ENCODE results near the gene MCUR1. TPM values are rescaled to one million over a fixed set of nuclear protein-coding genes. Genes with fewer than 3 reads are reported as not detected.

MCUR1 gene
- total RNA-seq, 1 experiment from 2014 or later: 35.4 TPM

- Histone ChIP-seq H3K79me1 (ENCODE audit: insufficient read depth, low read depth, low read length, poor library complexity, severe bottlenecking) (no peaks in the 10 kb centered on the region), H3T11ph (ENCODE audit: low read length) (no peak overlapping the region), H3K23ac (ENCODE audit: insufficient read length, low read depth, low read length) (no peak overlapping the region), H2BK20ac (ENCODE audit: low read depth, low read length, poor library complexity, severe bottlenecking) (no peak overlapping the region), H3K9me3 (ENCODE audit: control insufficient read depth, low read depth, low read length) (no peaks in the 10 kb centered on the region), H2AK5ac (ENCODE audit: insufficient read length, low read length) (no peak overlapping the region), H4K20me1 (ENCODE audit: control insufficient read depth, insufficient read depth, insufficient read length) (no peaks in the 10 kb centered on the region), H3K9ac (ENCODE audit: extremely low read depth, insufficient read length, low read length) (no peak overlapping the region), H2BK5ac (ENCODE audit: insufficient read length, low read length) (no peak overlapping the region), H4K8ac (replicated peaks; ENCODE audit: insufficient read length, low read depth, low read length) (no peak overlapping the region), H4K91ac (ENCODE audit: insufficient read length, low read depth, low read length) (no peak overlapping the region), H3K27ac (ENCODE audit: insufficient read length, low read depth, low read length) (no peak overlapping the region), H3K79me2 (ENCODE audit: insufficient read depth, low read length) (no peaks in the 10 kb centered on the region), H3K18ac (ENCODE audit: insufficient read length, low read depth, low read length) (no peak overlapping the region), H3K56ac (ENCODE audit: insufficient read length, low read depth, low read length) (no peak overlapping the region), H3K4me1 (ENCODE audit: insufficient read depth, low read length) (no peaks in the 10 kb centered on the region), H2BK15ac (ENCODE audit: low read depth, low read length) (no peak overlapping the region), H2BK120ac (ENCODE audit: low read depth, low read length, poor library complexity, severe bottlenecking) (no peak overlapping the region), H2BK12ac (ENCODE audit: insufficient read length, low read depth, low read length) (no peak overlapping the region), H3K14ac (ENCODE audit: insufficient read depth, low read length) (no peak overlapping the region), H3K27me3 (ENCODE audit: insufficient read depth, low read length) (no peaks in the 10 kb centered on the region), H4K5ac (ENCODE audit: insufficient read length, low read depth, low read length) (no peak overlapping the region), H2AFZ (ENCODE audit: low read length) (no peak overlapping the region), H3K4ac (ENCODE audit: low read depth, low read length) (no peak overlapping the region), H3K4me2 (ENCODE audit: insufficient read depth, insufficient read length, low read length) (no peak overlapping the region), H3K23me2 (ENCODE audit: insufficient read length, low read depth, low read length, poor library complexity, severe bottlenecking) (no peaks in the 10 kb centered on the region)
- Mint-ChIP-seq H3K36me3 (ENCODE audit: insufficient read depth in 1 of 3, low read depth in 3 of 3) (peaks cover 21 to 55% (median 53%) of the 10 kb centered on the region in 3 experiments; a peak in 6 of 7 replicates), H3K4me3 (no peak overlapping the region), H3K27me3 (ENCODE audit: low read depth) (no peaks in the 10 kb centered on the region), H3K9me3 (no peaks in the 10 kb centered on the region; a peak in 1 of 5 replicates), H3K4me1 (peaks cover 7 to 11% of the 10 kb centered on the region in 2 experiments), H3K27ac (no peak overlapping the region)
- no CpG with 5 or more reads among the region's 5 CpGs for WGBS (ENCODE audit: extremely low coverage, insufficient read length, low lambda C conversion rate)
- no peak for DNase-seq
- no peak for TF ChIP-seq CTCF (conservative IDR thresholded peaks at IDR 0.05)
These were observed 20.2 kb downstream of the MCUR1 start for GRCh38 chr6:13794184-13794583.
